Measurements from ENCODE around the gene FAM210A.

DNA sequence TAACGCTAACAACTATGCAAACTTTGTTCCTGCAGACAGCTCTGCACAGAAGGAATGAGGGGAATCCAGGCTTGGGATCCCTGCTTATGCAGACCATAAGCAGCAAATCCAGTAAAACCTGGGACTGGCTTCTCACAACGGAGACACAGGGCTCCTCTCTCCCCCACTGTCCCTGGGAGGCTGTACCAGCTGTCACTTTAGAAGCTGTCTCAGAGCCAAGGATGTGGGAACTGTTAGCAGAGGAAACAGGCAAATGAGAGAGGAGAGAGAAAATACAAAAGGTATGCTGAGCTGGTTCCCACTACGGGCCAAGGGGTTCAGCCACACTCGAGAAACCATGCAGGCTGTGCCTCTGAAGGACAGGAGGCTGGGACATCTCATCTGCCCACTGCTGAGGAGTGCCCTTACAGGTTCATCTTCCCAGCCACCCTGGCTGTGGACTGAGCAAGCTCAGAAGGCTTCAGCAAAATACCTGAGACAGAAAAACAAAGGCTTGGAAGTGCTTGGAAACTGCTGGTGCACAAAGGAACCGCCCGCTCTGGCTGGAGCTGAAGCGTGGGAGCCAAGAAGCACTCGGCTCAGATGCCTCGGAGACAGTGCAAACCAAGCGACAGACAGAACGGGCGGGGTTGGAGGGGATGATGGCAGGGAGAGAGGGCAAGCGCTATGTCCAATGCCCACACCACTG lies 72.5 kb downstream of the FAM210A start:
- TF ChIP-seq, protein P1, sequence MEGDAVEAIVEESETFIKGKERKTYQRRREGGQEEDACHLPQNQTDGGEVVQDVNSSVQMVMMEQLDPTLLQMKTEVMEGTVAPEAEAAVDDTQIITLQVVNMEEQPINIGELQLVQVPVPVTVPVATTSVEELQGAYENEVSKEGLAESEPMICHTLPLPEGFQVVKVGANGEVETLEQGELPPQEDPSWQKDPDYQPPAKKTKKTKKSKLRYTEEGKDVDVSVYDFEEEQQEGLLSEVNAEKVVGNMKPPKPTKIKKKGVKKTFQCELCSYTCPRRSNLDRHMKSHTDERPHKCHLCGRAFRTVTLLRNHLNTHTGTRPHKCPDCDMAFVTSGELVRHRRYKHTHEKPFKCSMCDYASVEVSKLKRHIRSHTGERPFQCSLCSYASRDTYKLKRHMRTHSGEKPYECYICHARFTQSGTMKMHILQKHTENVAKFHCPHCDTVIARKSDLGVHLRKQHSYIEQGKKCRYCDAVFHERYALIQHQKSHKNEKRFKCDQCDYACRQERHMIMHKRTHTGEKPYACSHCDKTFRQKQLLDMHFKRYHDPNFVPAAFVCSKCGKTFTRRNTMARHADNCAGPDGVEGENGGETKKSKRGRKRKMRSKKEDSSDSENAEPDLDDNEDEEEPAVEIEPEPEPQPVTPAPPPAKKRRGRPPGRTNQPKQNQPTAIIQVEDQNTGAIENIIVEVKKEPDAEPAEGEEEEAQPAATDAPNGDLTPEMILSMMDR (IDR thresholded peaks at IDR 0.05; ENCODE audit: borderline replicate concordance, extremely low read depth, low read length, poor library complexity, severe bottlenecking): no peak
- no peak for TF ChIP-seq EZH2 (IDR thresholded peaks at IDR 0.05; ENCODE audit: borderline replicate concordance, low read depth, low read length, severe bottlenecking)

Data from DND-41 (cell line).